GM21786 (cell line): Measurements from ENCODE around the gene KRTAP19-2.
"Not testable (repeated sequence)": the region's sequence is repeated elsewhere in the genome, so short reads cannot be mapped to it uniquely, and the experiment has no call there.

Source experiments
- ATAC-seq: cut with Tn5 transposase; IDR thresholded peaks from one replicate; pipeline ENCODE4 v1.9.1; 2021; ENCODE audit not compliant: unreplicated experiment

KRTAP19-2 gene, protein sequence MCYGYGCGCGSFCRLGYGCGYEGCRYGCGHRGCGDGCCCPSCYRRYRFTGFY

DNA sequence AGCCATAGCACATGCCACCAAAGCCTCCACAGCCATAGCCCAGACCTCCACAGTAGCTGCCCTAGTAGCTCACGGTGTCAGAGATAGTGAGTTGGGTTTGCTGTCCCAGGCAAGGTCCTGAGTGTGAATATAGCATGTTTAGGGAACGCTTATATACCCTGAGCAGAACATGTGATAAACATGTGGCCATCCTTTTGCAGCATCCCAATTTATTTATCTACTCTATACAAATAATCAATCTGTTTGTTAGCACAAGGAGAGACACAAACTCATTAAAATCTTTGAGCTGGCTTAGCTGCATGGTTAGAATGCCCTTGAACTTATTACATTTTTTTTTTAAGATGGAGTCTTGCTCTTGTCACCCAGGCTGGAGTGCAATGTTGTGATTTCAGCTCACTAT is at the start of gene KRTAP19-2:
KRTAP19-2 (minus strand) TSS at position 101 of the 400 bp plus-strand sequence; CDS start at position 13, 88 bp downstream.
- ATAC-seq: no peak

DNA sequence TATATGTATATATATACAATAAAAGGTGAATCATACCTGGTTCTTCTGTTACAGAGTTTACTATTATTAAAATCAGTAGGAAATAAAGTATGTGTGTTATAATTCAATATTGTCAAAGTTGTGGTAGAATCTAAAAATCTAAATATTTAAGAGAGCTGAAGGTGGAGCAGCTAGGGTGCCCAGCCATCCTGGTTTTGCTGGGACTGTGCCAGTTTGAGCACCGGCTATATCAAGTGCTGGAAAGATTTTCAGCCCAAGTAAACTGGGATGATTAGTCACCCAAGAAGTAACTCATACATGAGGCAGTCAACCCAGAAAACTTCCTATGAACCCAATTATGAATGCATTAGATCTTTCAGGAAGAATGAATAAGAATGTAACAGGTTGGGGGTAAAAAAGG is 31.6 kb upstream of the KRTAP19-2 start:
- ATAC-seq: no peak

DNA sequence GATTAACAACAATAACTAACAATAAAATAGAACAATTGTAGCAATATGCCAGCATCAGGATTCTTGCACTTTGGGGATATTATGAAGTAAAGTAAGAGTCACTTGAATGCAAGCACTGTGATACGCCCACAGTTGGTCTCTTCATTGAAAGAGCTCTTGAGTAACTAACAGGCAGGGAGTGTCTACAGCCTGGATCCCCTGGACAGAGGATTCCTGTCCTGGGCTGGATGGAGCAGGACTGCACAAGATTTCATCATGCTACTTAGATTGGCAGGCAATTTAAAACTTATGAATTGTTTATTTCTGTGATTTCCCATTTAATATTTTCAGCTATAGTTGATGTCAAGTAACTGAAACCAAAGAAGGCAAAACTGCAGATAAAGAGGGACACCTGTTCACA is 28.4 kb upstream of the KRTAP19-2 start:
- no peak for ATAC-seq

DNA sequence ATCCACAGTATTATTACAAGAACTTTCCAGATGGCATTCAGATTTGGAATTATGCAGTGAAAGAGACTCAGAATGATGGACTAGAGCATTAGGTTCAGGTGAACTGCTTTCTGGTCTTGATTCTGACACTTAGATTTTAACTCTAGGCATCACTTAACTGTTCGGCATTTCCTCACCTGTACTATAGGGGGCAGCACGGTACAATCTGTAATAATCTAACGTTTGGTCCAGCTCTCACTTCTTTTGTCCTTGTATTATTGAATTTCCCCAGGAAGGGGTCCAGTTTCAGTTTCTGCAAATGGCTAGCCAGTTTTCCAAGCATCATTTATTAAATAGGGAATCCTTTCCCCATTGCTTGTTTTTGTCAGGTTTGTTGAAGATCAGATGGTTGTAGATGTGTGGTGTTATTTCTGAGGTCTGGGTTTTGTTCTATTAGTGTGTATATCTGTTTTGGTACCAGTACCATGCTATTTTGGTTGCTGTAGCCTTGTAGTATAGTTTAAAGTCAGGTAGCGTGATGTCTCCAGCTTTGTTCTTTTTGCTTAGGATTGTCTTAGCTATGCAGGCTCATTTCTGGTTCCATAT is 18.5 kb upstream of the KRTAP19-2 start:
- not testable (repeated sequence) for ATAC-seq

DNA sequence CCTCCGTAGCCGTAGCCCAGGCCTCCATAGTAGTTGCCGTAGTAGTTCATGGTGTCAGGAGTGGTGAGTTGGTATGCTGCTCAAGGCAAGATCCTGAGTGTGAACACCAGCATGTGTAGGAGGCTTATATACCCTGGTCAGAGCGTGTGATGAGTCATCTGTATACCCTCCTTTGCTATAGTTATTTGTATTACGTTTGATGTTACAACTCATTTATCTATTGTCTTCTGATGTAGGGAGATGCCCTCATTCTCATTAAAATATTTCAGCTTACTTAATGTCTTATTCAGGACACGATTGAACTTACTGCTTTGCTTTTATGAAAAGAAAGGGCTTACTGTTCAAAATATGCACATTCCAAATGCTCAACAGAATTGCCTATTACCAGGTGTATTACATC is 14.8 kb upstream of the KRTAP19-2 start, which contains the start of gene KRTAP19-5:
KRTAP19-5 (minus strand) TSS at position 101 of the 400 bp plus-strand sequence; CDS start at position 50, 51 bp downstream.
- ATAC-seq: no peak

DNA sequence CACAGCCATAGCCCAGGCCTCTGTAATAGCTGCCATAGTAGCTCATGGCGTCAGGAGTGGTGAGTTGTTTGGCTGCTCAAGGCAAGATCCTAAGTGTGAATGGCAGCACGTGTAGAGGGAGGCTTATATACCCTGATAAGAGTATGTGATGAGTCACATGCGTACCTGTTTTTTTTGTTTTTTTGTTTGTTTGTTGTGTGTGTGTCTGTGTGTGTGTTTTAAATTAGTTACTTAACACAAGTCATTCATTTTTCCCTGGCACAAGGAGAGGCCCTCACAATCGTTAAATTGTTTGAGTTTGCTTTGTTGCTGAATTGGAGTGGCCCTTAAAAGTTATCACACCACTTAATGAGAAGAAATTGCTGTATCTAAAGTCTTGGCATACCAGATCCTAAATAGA is 9.8 kb upstream of the KRTAP19-2 start, which contains the start of gene KRTAP19-4:
KRTAP19-4 (minus strand) TSS at position 101 of the 400 bp plus-strand sequence; CDS start at position 46, 55 bp downstream.
- ATAC-seq: no peak

DNA sequence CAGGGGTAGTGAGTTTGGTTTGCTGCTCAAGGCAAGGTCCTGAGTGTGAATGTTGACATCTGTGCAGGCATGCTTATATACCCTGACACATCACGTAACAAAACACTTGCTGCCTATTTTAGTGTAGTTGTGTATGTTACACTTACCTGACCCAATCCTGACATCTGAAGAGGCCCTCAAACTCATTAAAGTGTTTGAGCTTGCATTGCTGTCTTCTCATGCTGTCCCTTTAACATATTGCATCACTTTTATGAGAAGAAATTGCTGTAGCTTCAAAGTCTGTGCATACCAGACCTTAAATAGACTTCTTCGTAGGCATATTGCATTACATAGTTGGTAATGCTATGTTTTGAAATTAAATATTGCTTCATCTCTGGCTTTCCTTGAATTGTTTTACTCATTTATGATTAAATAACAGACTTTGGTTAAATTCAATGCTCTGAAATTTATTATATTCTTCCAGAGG is 4.8 kb upstream of the KRTAP19-2 start, which contains the start of gene KRTAP19-3:
KRTAP19-3 (minus strand) TSS at position 51 of the 466 bp plus-strand sequence. CDS start 56 bp downstream, outside the sequence.
- ATAC-seq: no peak

DNA sequence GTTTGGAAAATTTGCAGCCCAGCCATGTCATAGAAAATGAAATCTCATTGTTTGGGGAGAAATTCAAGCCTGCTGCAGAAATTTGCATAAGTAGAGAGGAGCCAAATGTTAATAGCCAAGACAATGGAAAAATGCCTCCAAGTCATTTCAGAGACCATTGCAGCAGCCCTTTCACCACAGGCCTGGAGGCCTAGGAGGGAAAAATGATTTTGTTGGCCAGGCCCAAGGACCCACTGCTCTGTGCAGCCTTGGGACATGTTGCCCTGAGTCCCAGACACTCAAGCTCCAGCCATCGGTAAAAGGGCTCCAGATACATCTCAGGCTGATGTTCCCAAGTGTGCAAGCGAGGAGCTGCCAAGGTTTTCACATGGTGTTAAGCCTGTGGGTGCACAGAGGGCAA is 1.1 kb downstream of the KRTAP19-2 start:
- no peak for ATAC-seq

DNA sequence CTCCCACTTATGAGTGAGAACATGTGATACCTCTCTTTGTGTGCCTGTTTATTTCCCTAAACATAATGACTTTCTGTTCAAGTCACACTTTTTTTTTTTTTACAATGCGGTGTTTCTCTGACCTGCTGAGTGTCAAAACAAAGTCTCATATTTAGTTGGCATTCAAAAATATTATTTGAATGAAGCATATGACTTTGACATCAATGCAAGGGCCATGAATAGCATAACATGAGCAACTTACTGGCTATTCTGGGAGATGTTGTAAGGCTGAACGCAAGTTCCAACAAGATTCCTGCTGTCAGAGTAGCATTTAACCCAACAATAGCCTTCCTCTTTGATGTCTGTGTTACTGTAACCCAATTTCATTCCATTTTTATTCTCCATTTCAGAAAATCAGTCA is 5.1 kb downstream of the KRTAP19-2 start:
- no peak for ATAC-seq

DNA sequence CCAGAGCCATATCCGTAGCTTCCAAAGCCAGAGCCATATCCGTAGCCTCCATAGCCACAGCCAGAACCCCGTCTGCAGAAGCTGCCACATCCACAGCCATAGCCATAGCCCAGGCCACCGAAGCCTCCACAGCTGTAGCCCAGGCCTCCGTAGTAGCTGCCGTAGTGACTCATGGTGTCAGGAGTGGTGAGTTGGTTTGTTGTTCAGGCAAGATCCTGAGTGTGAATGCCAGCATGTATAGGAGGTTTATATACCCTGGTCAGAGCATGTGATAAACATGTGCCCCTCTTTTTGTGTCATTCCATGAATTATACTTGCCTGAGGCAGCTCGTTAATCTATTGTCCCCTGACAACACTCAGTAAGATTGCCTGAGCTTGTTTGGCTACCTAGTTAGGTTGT is 7.1 kb downstream of the KRTAP19-2 start, which contains the start of gene KRTAP19-1:
KRTAP19-1 (minus strand) TSS at position 223 of the 400 bp plus-strand sequence; CDS start at position 173, 50 bp downstream.
- ATAC-seq: no peak

DNA sequence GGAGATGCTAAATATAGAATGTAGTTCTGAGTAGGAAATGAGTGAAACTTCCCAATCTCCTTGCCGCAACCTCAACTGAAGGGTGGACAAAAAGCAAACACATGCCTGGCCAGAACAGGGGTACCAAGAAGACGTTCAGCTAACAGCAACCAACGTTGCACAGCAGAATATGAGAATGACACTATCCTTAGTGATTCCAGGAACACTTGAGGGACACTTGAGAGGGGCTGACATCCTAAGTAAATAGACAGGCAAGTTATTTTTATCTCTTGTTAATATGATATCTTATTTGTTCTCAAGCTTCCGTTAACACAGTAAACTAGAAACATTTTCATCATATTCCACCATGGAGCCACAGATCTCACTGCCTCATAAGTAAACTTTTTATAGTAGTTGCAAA is 8.0 kb downstream of the KRTAP19-2 start:
- ATAC-seq: no peak

DNA sequence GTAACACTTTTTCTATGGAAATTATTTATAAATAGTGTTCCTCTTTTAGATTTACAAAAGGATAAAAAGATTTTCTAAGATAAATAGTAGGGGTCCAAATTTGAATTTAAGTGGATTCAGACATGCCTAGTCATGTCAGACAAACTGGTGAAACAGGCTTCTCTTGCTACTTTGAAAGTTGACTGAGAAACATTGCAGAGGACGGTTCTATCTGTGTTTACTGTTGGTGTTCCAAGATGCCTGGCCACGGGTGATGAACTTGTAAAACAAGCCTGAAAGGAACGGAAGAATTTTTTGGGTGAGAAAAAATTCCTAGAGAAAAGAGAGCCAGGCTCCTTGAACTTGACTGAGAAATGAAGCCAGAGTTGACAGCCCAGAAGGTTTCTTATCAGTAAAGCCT is 9.2 kb downstream of the KRTAP19-2 start:
- no peak for ATAC-seq

DNA sequence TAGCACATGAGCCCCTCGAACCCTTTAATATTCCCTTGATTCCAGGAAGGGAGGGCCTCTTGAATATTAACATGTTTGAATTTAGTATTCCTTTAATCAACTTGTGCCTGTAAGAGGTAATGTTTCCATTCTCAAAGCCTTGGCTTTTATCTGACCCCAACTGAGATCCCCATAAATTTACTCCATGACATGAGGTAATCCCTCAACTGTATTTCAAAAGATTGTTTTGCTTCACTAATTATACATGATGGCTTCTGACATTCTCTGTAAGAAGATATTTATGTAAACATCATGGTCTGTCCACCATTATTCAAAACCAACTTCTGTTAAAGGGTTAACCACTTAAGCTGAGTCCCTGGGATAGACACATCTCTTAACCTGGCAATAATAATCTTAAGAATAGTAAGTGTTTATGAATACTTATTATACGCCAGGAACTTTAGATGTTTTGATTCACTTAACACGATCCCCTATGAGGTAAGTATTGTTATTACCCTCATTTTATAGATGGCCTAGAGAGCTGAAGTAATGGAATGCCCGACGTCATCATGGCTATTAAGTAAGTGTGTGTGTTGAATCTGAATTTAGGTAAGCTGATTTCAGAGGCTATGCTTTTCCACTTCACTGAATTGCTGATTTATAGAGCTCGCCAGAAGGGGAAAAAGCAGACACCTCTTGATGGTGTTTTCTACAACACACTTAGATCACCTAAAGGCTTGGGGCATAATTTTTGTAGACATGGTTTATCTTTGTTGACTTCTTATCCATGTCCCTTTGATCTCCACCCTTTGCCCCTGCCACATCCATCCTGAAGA is 18.1 kb downstream of the KRTAP19-2 start:
- no peak for ATAC-seq

DNA sequence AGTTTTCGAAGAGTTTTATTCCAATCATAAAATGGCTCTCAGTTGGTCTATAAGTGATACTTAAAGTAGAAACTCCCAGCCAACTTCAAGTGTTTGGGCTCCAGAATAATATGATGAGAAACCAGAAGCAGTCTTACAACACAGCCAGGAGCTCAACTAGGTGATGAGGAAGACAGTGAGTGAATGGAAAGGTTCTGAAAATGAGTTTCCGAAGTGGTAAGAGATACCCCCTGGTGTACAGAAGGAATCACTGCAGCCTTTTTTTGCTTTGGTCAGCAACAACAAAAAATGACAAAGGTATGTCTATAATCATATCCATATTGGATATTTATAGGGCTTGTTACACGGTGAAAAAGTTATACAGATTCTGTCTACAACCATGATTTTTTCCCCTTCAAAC is 23.5 kb downstream of the KRTAP19-2 start:
- ATAC-seq: no peak

DNA sequence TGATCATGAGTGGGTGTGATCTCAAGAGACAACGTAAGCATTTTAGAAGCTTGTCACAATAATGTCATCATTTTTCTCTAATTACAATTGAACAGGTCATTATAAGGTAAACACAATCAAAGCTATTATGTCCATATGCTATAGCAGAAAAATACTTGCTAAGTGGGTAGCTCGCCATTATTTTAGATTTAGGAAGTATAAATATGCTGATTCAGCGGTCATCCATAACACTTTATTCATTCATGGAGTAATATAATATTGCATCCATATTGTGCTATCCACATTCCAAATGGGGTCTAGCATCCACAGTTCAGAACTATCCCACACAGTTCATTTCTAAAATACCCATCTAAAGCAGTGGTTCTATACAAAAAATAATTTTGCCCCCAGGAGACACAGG is 38.7 kb downstream of the KRTAP19-2 start:
- no peak for ATAC-seq

DNA sequence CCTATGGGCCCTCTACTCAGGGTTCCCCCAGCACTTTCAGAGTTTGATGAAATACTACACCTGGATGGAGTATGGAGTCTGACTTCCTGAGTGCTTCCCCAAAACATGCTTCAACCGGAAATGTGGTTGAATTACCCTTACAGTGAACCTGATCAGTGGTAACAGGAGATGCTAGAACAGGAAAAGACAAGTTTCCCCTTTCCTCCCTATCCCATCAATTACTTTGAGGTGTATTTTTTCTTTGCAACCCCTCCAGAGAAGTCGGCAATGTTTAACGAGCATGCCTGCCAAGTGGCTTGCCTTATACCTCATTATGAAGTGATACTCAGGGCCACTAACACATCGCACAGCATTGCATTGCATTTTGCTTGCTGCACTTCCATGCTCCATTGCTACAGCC is 40.2 kb downstream of the KRTAP19-2 start:
- no peak for ATAC-seq

DNA sequence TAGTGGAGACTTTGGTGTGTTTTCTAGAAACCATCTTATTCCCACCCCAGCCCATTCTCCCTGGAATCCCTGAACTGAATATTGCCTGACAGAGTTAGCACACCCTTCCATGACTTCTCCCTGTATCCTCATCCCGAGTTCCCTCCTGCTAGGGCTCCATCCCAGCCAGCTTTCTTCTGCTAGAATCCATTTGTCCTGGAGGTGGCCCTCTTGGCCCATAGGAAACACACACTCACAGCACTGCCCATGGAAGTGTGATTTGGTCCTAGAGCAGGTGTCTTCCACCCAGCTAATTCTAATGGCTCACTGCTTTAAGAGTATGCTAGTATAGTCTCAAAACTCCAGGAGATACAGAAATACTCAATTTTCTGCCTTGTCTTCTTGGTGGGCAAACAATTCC is 43.0 kb downstream of the KRTAP19-2 start:
- ATAC-seq: no peak

DNA sequence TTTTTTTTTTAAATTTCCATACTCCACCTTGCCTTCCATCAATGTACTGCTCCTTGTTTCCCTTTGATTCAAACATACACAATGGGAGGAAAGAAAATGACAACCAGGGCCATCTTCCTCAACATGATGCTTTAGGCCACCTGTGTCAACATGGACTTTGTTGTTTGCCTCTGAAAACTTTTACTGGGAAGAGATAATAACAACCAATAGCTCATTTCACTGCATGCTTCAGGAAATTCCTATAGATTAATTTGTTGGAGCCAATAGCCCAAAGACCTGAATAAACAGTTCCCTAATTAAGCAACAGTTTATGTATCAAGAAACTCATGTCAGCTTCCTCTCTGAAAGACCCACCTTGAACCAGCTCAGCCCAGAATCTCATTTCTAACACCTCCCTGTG is 44.0 kb downstream of the KRTAP19-2 start:
- ATAC-seq: no peak

DNA sequence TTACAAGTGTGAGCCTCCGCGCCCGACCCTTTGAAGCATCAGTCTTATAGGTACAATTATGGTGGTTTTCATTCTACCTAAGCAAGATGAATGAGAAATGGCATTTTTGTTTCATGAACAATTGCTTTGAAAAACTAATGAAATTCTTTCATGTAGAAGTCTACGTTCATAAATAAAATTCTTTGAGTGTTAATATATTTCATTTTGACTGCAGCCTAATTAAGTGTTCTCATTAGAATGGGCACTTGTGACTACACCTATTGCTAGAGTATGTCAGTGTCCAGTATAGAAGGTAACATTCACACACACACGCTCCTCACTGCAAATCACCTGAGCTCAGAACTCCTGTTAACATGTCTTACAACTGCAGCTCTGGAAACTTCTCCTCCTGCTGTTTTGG is 47.3 kb downstream of the KRTAP19-2 start, which contains the start of gene KRTAP15-1:
KRTAP15-1 (plus strand) TSS at position 301 of the 400 bp plus-strand sequence; CDS start at position 354, 53 bp downstream.
- ATAC-seq: no peak
